Panc1 (cell line): ENCODE data around the gene DAB1. TPM values are rescaled to one million over a fixed set of nuclear protein-coding genes. Genes with fewer than 3 reads are reported as not detected.

Experiments used
- ATAC-seq: fragments of 200-7000 bp; cut with Tn5 transposase; 2 replicates; pipeline ENCODE4 v1.9.1; 2020; ENCODE audit warnings: mild to moderate bottlenecking, moderate library complexity
- BruUV-seq: library from RNA; stranded (reverse); fragments of 400-500 nt; replicated peaks from 2 replicates; lab custom pipeline; 2021; lab: Mats Ljungman, UMichigan
- CTCF ChIA-PET: fragments of 300-600 bp; sonication (Branson Sonifier 250); formaldehyde crosslinking; loops from one replicate; lab custom pipeline; 2022; ENCODE audit warnings: antibody characterized with exemption; lab: Charles Lee
- POLR2A ChIA-PET: fragments of 300-600 bp; sonication (Branson Sonifier 250); formaldehyde crosslinking; loops from one replicate; lab custom pipeline; 2022; ENCODE audit warnings: antibody characterized with exemption; lab: Charles Lee
- DNase-seq: peaks from one replicate; pipeline ENCODE4 v3.0.0-alpha.2; 2010; ENCODE audit warnings: low read depth, low spot score
- H3K27ac ChIP-seq: 2 replicates; pipeline ENCODE4 v1.5.1; 2011; ENCODE audit warnings: mild to moderate bottlenecking, low read length, inconsistent platforms
- H3K27me3 ChIP-seq: fragments of 200-500 bp; sonication (Bioruptor generic); 2 replicates; pipeline ENCODE4 v1.6.0; 2014; ENCODE audit warnings: low read length, inconsistent platforms; ENCODE audit not compliant: control insufficient read depth, insufficient read depth
- H3K36me3 ChIP-seq: fragments of 200-500 bp; sonication (Bioruptor generic); 2 replicates; pipeline ENCODE4 v1.5.1; 2014; ENCODE audit warnings: inconsistent platforms, mild to moderate bottlenecking, low read length, moderate library complexity; ENCODE audit not compliant: control insufficient read depth, insufficient read depth
- H3K4me1 ChIP-seq: 2 replicates; pipeline ENCODE4 v1.5.1; 2011; ENCODE audit warnings: inconsistent platforms, mild to moderate bottlenecking, low read length, moderate library complexity; ENCODE audit not compliant: control insufficient read depth, insufficient read depth
- H3K4me3 ChIP-seq, 2 experiments: 2 replicates each; pipeline ENCODE4 v1.5.1; 2011 to 2012; ENCODE audit warnings: low read depth in 2 of 2, low read length in 2 of 2, mild to moderate bottlenecking in 2 of 2, inconsistent platforms in 1 of 2, moderate library complexity in 1 of 2
- H3K9me3 ChIP-seq: fragments of 200-500 bp; sonication (Bioruptor generic); 2 replicates; pipeline ENCODE4 v1.5.1; 2014; ENCODE audit warnings: low read depth, mild to moderate bottlenecking, inconsistent platforms, low read length, moderate library complexity; ENCODE audit not compliant: control insufficient read depth, insufficient read depth
- CTCF ChIP-seq: fragments of 450-650 bp; IDR thresholded peaks from 2 replicates; pipeline ENCODE4 v1.5.1; 2017; ENCODE audit warnings: mild to moderate bottlenecking
- POLR2AphosphoS5 ChIP-seq: IDR thresholded peaks from 2 replicates; pipeline ENCODE4 v1.6.1; 2012; ENCODE audit warnings: mild to moderate bottlenecking, low read depth, low read length, moderate library complexity
- SIN3A ChIP-seq: IDR thresholded peaks from 2 replicates; pipeline ENCODE4 v1.6.1; 2012; ENCODE audit warnings: low read depth, mild to moderate bottlenecking, low read length, moderate library complexity, borderline replicate concordance; ENCODE audit not compliant: insufficient read depth
- TCF7L2 ChIP-seq: IDR thresholded peaks from 2 replicates; pipeline ENCODE4 v1.6.1; 2011; ENCODE audit warnings: mild to moderate bottlenecking, low read depth, low read length, inconsistent platforms
- in situ Hi-C: cut with HindIII; loops from 2 replicates; pipeline ENCODE4 v1.10.0; 2016; ENCODE audit warnings: low sequenced_read_pairs, low pct_unique_long_range_greater_than_20kb
- intact Hi-C: fragments of 100-400 bp; cut with micrococcal nuclease; formaldehyde crosslinking; loops from one replicate; pipeline ENCODE4 v1.10.0; 2022; ENCODE audit not compliant: unreplicated experiment
- total RNA-seq: library from RNA; stranded (reverse); gene quantifications from one replicate; pipeline ENCODE4 v1.2.1, GENCODE V29; 2021; ENCODE audit not compliant: unreplicated experiment
- TF ChIP-seq, protein P1 (sequence below), 2 experiments: IDR thresholded peaks; 2 replicates each; pipeline ENCODE4 v1.6.1; 2011 to 2012; ENCODE audit warnings: low read depth in 2 of 2, control low read depth in 1 of 2, low read length in 1 of 2, mild to moderate bottlenecking in 1 of 2, moderate library complexity in 1 of 2; ENCODE audit not compliant: insufficient read depth in 1 of 2

The DAB1 gene
- total RNA-seq, 1 experiment from 2014 or later: 0.05 TPM

DNA sequence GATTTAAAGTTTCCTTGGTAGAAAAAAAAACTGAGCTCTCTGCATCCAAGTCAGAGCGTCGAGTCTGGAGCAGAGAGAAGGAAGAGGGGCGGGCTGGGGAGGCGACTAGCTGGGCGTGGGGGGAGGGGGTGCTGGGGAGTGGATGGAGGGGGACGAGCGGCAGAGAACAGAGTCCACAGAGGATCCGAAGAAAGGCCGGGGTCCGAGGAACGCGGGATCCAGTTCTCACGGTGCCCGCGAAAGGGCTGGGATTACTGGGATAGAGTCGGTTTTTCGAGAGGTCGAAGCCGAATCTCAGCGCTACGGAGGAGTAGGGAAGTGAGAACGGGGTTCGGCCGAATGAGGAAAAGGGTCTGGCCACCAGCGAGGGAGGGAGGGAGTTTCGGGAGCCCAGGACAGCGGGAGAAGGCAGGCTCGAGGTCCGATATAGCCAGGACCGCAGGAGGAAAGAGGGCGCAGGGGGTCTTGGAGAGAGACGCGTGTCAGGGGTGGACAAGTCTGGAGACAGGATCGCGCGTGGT, 665 bp downstream of the DAB1 start:
- CTCF ChIA-PET: interaction anchor here (0.6 kb wide), 1 partner anchor 134 kb away, joined by 6 read pairs; no protein-coding TSS in a partner anchor
- Histone ChIP-seq H3K4me3 (peak overlapping the region; percentile 27 to 35; a peak in 2 of 4 replicates), H3K9me3 (no peaks in the 10 kb centered on the region), H3K36me3 (no peaks in the 10 kb centered on the region), H3K27me3 (peaks cover 35% of the 10 kb centered on the region), H3K4me1 (peaks cover 6% of the 10 kb centered on the region), H3K27ac (no peak overlapping the region)
- ATAC-seq (peak; percentile 32), DNase-seq (no peak)
- in situ Hi-C loops (no loop called here), intact Hi-C loops (no loop called here)
- TF ChIP-seq CTCF: no peak
- TF ChIP-seq, protein P1, sequence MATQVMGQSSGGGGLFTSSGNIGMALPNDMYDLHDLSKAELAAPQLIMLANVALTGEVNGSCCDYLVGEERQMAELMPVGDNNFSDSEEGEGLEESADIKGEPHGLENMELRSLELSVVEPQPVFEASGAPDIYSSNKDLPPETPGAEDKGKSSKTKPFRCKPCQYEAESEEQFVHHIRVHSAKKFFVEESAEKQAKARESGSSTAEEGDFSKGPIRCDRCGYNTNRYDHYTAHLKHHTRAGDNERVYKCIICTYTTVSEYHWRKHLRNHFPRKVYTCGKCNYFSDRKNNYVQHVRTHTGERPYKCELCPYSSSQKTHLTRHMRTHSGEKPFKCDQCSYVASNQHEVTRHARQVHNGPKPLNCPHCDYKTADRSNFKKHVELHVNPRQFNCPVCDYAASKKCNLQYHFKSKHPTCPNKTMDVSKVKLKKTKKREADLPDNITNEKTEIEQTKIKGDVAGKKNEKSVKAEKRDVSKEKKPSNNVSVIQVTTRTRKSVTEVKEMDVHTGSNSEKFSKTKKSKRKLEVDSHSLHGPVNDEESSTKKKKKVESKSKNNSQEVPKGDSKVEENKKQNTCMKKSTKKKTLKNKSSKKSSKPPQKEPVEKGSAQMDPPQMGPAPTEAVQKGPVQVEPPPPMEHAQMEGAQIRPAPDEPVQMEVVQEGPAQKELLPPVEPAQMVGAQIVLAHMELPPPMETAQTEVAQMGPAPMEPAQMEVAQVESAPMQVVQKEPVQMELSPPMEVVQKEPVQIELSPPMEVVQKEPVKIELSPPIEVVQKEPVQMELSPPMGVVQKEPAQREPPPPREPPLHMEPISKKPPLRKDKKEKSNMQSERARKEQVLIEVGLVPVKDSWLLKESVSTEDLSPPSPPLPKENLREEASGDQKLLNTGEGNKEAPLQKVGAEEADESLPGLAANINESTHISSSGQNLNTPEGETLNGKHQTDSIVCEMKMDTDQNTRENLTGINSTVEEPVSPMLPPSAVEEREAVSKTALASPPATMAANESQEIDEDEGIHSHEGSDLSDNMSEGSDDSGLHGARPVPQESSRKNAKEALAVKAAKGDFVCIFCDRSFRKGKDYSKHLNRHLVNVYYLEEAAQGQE (IDR thresholded peaks at IDR 0.05; ENCODE audit: insufficient read depth in 1 of 2, low read depth in 2 of 2, low read length in 1 of 2): no peak
- TF ChIP-seq POLR2AphosphoS5: no peak
- TF ChIP-seq TCF7L2: no peak
- POLR2A ChIA-PET: no interaction called here
- no TSS peak for BruUV-seq

DNA sequence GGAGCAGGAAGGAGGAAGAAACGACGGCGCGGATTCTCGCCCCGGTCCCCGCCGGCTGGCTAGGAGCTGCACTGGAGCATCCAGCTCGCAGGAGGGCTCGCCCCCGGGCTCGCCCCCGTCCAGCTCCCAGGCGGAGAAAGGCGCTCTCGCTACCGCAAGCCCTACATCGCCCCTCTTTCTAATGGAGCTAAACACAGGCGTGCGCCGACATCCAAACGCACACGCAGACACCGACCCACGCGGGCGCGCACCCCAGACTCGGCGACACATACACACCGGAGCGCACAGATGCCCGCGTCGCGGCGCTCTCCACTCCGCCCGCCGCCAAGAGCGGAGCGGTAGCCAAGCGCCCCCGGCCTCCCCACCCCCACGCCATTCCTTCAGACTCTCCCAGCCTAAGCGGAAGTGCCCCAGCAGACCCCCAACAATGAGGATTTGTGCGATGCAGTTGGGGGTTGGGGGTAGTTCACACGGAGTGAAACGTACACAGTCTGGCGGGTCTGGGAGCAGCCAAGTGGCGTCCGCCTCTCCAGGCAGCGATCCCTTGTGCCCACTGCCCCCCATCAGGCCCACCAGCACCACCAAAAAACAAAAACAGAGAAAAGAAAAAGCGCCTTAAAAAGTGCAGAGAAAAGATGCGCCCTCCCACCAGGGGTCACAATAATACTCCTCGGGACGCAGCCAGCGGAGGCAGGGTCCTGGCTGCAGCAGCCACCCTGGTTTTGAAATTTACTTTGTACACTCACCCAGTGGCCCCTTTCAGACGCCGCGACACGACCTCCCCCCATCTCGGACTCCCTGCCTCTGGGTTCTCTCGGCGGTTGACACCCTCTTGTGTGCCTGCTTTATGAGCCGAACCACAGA, 1.4 kb downstream of the DAB1 start:
- Histone ChIP-seq H3K27ac (no peak overlapping the region), H3K9me3 (no peaks in the 10 kb centered on the region), H3K4me1 (peaks cover 6% of the 10 kb centered on the region), H3K27me3 (peaks cover 35% of the 10 kb centered on the region), H3K36me3 (no peaks in the 10 kb centered on the region), H3K4me3 (peak overlapping the region; percentile 31 to 35; a peak in 3 of 4 replicates)
- intact Hi-C loops (no loop called here), in situ Hi-C loops (no loop called here)
- ChIA-PET POLR2A (no interaction called here), CTCF (interaction anchor here (0.6 kb wide), 1 partner anchor 133 kb away, joined by 6 read pairs; no protein-coding TSS in a partner anchor)
- TF ChIP-seq CTCF (no peak), SIN3A (no peak), POLR2AphosphoS5 (no peak), TCF7L2 (no peak)
- TF ChIP-seq, protein P1 (IDR thresholded peaks at IDR 0.05; ENCODE audit: insufficient read depth in 1 of 2, low read depth in 2 of 2, low read length in 1 of 2): no peak
- BruUV-seq: no TSS peak
- DNase-seq (no peak), ATAC-seq (0 out of 2 replicates have a peak, but pooled peaks have one; percentile 11)
